Fibroblast of the aortic adventitia (primary cell): ENCODE results near the gene TRANK1. TPM values are rescaled to one million over a fixed set of nuclear protein-coding genes. Genes with fewer than 3 reads are reported as not detected.
"Not testable (repeated sequence)": the region's sequence is repeated elsewhere in the genome, so short reads cannot be mapped to it uniquely, and the experiment has no call there.

ENCODE experiments used
- DNase-seq: peaks from one replicate; pipeline ENCODE4 v3.0.0-alpha.2; 2010; ENCODE audit warnings: low read depth
- H3K4me3 ChIP-seq: 2 replicates; pipeline ENCODE4 v1.5.1; 2011; ENCODE audit warnings: low read depth, mild to moderate bottlenecking, control low read depth, low read length, moderate library complexity
- CTCF ChIP-seq: IDR thresholded peaks from 2 replicates; pipeline ENCODE4 v1.5.1; 2011; ENCODE audit warnings: mild to moderate bottlenecking, low read length, control low read depth, inconsistent platforms; ENCODE audit not compliant: insufficient read depth
- total RNA-seq: library from RNA; depleted of rRNA; stranded (reverse); fragments of >200 nt; gene quantifications from 2 replicates; pipeline ENCODE4 v1.2.3, GENCODE V29; 2012; ENCODE audit warnings: low replicate concordance

Gene TRANK1
- total RNA-seq, 1 donor: 32.9 TPM

GRCh38 chr3:36969085-36969484 is 24.2 kb upstream of the TRANK1 start:
- DNase-seq: no peak
- no peak overlapping the region for H3K4me3 ChIP-seq
- TF ChIP-seq CTCF: no peak

- DNase-seq: no peak
- no peak for TF ChIP-seq CTCF
- H3K4me3 ChIP-seq: no peak overlapping the region
Measured at GRCh38 chr3:36965440-36965839, 20.6 kb upstream of the TRANK1 start.

- no peak for TF ChIP-seq CTCF
- no peak for DNase-seq
- H3K4me3 ChIP-seq: no peak overlapping the region
Measured at GRCh38 chr3:36964817-36965216, 20.0 kb upstream of the TRANK1 start.

- DNase-seq: no peak
- TF ChIP-seq CTCF: no peak
- no peak overlapping the region for H3K4me3 ChIP-seq
Measured at GRCh38 chr3:36964331-36964730, 19.5 kb upstream of the TRANK1 start.

- DNase-seq, H3K4me3 ChIP-seq: not testable (repeated sequence)
Measured at GRCh38 chr3:36963008-36963407, 18.2 kb upstream of the TRANK1 start.

GRCh38 chr3:36960502-36960901 is 15.6 kb upstream of the TRANK1 start:
- no peak for TF ChIP-seq CTCF
- H3K4me3 ChIP-seq: no peak overlapping the region
- no peak for DNase-seq

- peak; percentile 17 for DNase-seq
- no peak overlapping the region for H3K4me3 ChIP-seq
- TF ChIP-seq CTCF: no peak
Measured at GRCh38 chr3:36959821-36960220, 15.0 kb upstream of the TRANK1 start.
